NCI-H1436 (cell line): ENCODE measurements around the gene ZCWPW2.

Experiments used
- DNase-seq: peaks from one replicate; lab custom pipeline; 2025; lab: John Stamatoyannopoulos, UW

The ZCWPW2 gene

DNA sequence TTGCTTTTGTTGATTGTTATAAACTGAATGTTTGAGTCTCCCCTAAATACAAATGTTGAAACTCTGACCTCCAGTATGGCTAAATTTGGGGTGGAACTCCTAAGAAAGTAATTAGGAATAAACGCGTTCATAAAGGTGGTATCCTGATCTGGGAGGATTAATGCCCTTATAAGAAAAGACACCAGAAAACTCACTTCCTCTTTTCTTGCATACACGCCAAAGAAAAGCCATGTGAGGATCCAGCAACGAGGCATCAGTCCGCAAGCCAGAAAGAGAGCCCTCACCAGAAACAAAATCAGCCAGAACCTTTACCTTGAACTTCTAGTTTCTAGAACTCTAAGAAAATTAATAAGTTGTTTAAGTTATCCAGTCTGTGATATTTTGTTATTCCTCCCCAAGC, 37.5 kb downstream of the ZCWPW2 start:
- no peak for DNase-seq

GRCh38 chr3:28388978-28389377, 40.5 kb downstream of the ZCWPW2 start:
- no peak for DNase-seq

DNA sequence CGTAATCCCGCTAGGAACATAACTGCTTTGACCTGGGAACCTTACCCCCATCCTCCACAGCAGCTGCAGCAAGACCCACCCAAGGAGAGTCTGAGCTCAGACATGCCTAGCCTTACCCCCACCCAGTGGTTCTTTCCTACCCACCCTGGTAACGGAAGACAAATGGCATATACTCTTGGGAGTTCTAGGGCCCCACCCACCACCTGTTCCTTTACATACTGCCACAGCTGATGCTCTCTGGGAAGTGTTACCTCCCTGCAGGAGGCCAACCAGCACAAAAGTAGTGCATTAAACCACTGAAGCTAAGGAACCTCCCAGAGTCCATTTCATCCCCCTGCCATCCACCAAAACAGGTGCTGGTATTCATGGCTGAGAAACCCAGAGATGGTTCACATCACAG, 50.7 kb downstream of the ZCWPW2 start:
- DNase-seq = no peak

- DNase-seq = no peak
Observed at GRCh38 chr3:28406241-28406640, 57.7 kb downstream of the ZCWPW2 start.

- DNase-seq = no peak
Observed at GRCh38 chr3:28449398-28449797, 100.9 kb downstream of the ZCWPW2 start.

DNA sequence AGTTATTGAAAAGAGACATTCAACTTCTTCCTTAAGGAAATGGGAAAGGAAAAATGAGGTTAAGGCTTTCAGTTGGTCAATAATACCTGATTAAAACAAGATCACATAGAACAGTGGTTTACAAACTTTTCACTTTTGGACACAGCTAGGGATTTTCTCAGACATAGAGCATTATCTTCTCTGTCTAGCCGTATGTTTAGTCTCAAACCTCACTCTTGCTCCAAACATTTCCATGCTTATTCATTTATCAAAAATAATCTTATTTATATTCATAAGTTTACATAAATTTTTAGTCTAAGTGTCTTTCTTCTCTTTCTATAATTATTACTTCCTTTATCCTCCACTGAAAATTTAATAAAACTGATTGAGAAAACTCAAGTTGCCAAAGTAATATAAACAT, 114.3 kb downstream of the ZCWPW2 start:
- no peak for DNase-seq

DNA sequence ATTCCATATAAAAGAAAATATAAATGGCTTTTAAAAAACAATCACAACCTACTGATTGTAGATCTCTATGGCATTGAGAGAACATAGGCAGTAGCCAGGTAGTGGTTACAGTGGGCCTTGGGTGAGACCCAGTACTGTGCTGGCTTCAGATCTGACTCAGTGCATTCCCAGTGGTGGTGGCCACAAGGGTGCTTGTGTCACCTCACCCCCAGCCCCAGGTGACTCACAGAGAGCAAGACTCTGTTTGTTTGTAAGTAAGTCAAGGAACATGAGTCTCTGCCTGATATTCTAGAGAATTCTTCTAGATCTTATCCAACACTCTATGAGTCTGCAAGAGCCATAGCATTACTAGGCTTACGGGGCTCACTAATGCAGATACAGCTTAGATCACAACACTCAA, 118.9 kb downstream of the ZCWPW2 start:
- no peak for DNase-seq

DNA sequence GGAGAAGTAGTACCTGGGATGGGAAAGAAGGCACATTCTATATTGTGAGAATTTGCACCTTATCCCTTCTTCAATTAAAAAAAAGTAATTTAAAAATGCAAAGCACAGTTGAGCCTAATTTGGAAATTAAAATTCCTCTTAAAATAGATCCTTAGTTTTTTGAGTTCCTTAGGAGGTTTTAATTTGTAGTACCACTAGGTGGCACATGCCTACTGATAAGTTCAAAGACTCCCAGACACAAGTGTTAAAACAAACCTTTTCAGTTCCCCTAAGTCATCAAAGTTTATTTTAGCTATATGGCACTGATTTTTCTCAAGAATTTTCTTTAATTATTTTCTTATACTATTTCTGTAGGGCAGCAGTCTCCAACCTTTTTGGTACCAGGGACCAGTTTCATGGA, 127.7 kb downstream of the ZCWPW2 start:
- DNase-seq = peak; percentile 16

DNA sequence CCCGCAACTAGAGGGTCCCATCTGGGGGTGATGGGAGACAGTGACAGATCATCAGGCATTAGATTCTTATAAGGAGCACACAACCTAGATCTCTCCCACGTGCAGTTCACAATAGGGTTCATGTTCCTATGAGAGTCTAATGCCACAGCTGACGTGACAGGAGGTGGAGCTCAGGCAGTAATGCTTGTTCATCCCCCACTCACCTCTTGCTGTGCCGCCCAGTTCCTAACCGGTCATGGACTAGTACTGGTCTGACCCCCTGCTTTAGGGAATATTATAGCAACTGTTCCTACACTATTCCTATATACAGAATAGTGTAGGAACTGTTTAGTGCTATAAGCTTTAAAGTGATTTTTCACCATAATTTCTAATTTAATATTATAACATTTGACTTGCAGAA, 128.2 kb downstream of the ZCWPW2 start:
- DNase-seq = no peak

- no peak for DNase-seq
Observed at GRCh38 chr3:28485164-28485563, 136.6 kb downstream of the ZCWPW2 start.

GRCh38 chr3:28495301-28495700, 146.8 kb downstream of the ZCWPW2 start:
- DNase-seq = no peak

DNA sequence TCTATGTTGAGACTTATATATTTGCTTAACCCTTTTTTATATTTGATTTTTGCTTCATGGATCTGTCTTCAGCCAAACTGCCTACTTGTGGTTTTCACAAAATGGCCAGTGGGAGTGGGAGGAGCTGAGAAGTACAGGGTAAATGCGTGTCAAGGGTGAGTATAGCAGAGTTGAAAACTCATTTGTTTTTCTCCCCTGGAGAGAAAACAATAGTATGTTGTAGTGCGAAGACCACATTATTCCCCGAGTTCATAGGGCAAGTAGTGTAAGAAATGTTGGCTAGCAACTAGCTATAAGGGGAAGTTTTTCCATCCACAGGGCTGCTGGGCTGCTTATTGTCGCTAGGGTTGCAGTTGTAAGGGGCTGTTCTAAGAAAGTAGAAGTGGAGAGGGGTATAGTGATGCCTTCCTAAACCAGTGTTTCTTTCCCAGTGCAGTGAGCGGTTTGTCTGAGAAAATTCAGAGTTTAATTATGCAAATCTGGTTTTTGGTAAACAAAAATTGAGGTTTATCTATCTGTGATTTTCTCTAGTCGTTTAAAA, 153.9 kb downstream of the ZCWPW2 start:
- no peak for DNase-seq

DNA sequence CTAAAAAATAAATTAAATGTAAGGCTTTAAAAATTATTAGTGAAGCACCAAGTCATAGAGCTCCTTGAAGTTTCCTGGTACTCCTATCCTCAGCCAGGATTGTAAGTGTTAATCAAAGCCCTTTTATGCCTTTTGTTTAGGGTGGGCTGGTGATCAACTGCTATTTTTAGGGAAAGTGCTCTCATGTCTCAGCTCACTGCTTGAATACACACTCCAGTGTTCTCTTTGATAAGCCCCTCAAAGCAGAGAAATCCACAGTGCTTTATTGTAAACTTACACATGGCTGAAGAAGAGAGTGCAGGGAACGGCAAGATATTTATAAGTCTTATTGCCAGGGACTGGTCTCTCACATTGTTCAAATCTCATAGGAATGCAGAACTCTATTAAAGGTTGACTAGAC, 156.5 kb downstream of the ZCWPW2 start:
- DNase-seq = no peak

DNA sequence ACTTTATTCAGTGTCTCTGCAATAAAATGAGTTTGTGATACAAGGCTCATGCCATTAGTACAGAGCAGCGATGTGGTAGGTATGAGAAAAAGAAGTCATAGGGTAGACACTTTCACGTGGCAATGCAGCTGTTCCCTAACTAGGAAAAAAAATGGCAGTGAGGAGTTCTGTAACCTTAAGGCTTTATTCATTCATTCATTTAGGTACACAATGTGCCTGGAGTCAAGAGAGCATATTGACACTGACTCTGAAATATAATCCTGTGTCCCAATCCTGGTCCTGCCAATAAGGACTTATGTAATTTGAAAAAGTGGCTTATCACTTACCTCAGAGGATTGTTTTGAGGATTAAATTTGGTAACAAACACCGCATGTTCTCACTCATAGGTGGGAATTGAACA, 173.1 kb downstream of the ZCWPW2 start:
- no peak for DNase-seq

DNA sequence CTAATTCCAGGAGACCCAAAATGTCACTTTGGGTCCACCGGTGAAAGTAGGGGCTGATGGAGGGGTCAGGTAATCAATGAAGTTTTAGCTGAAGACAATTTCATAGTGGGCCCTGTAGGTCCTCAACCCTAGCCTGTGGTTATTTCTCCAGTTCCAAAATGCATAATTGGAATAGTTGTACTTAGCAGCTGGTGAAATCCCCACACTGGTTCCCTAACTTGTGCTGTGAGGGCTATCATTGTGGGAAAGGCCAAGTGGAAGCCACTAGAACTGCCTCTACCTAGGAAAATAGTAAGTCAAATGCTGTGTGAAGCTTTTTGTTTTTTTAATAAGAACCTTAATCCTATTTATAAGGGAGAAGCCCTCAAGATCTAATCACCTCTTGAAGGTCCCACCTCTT, 193.8 kb downstream of the ZCWPW2 start:
- no peak for DNase-seq

DNA sequence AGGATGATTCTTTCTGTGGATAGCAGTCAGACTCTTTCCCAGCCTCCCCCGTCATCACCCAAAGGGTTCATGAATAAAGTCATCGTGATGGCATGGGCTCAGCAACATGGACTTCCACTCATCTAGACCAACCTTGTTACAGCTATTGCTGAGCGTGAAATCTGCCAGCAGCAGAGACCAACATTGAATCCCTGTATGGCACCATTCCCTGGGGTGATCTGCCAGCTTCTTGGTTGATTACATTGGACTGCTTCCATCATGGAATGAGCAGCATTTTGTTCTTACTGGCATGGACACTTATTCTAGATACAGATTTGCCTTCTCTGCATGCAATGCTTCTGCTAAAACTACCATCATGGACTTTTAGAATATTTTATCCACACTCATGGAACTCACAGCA, 195.7 kb downstream of the ZCWPW2 start:
- DNase-seq = no peak

DNA sequence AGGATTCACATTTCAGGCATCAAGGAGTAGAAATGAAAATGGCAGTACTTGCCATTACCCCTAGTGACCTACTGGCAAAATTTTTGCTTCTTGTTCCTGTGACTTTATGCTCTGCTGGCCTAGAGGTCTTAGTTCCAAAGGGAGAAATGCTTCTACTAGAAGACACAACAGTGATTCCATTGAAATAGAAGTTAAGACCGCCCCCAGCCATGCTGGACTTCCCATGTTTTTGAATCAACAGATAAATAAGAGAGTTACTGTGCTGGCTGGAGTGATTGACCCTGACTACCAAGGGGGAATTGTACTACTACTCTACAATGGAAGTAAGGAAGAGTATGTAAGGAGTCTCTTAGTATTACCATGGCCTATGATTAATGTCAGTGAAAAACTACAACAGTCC, 196.3 kb downstream of the ZCWPW2 start:
- no peak for DNase-seq

DNA sequence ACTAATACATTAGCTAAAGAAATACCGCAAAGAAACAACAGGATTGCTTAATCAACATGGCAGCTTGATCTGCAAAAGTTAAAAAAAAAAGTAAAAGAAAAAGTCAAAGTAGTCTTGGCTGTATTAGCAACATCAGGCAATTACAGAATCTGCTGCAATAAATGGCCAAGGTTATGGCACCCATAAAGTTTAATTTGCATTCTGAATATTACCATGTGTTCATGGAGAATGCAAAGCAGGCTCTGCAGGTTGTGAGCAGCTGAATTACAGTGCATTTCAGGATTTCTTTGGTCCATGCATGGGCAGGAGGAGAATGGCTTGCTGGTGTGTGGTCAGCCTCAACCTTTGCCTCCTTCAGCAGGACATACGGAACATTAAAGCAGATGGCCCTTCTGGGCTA, 199.2 kb downstream of the ZCWPW2 start:
- DNase-seq = no peak

DNA sequence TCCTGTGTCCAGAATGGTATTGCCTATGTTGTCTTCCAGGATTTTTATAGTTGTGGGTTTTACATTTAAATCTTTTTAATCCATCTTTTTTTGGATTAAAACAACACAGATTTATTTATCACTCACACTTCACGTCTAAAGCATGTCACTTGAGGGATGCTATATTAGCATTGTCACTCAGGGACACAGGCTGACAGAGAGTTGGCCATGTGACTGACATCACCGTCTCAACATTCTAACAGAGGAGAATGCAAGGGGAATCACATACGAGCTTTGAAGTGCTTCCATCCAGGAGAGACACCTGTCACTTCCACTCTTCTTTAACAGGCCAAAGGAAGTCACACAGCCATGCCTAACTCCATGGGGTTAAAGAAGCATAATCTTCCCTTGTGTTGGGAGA, 204.7 kb downstream of the ZCWPW2 start:
- no peak for DNase-seq

- DNase-seq = no peak
Observed at GRCh38 chr3:28556195-28556594, 207.7 kb downstream of the ZCWPW2 start.

DNA sequence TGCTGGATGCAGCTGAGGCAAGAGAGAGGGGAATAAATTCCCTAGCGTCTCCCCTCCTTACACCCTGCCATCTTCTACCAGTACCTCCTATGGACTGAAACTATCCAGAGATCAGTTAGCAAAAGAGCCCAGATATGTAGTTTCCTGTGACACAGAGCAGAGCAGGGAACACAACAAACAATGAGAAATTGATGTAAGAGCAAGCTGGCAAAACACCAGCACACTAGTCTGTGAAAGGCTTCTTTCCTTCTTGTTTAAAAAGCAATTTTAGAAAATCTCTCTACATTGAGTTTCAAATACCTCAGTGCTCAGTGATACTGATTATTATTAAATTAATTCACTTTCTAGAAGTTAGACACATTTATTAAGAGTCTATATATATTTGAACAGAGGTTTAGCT, 215.7 kb downstream of the ZCWPW2 start:
- DNase-seq = no peak

DNA sequence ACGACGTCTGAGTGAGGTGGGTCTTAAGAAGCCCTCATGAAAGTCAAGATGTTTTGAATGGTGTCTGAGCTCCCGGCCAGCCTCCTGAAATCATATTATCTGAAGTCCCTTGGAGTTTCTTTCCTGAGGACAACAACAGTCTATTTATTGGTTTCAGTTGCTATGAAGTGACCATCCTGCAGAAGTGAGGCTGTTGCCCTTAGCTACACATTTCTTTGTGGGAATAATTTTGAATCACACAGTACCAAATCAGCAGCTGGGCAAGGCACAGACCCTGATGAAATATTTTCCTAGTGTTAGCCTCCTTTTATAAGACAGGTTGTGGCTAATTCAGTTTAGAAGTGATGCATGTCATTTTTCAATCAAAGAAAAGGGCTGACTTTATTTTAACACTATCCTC, 220.8 kb downstream of the ZCWPW2 start:
- no peak for DNase-seq

DNA sequence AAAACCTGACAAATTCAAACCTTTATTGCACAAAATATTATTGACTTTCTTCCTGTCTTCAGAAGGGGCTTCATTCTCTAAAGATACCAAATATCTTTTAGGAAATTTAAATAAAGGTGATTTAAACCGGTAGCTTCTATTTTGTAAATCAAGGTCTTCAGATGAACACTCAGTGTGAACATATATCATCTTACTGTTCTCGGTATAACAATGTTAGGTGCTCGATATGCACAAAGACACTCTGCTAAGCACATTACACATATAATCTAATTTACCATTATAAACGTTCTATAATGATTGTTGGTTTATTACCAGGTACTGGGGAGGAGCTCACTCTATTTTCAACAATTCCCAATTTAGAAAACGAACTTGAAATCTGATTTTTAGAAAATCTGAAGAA, 225.5 kb downstream of the ZCWPW2 start:
- DNase-seq = no peak

GRCh38 chr3:28575100-28575745, 226.7 kb downstream of the ZCWPW2 start:
- DNase-seq = no peak
